NB4 (cell line): ENCODE data around the gene PSMA7.

Experiments
- CTCF ChIP-seq: IDR thresholded peaks from one replicate; pipeline ENCODE4 v1.5.1; 2012; ENCODE audit warnings: low read depth, low read length
- MAX ChIP-seq: IDR thresholded peaks from 2 replicates; pipeline ENCODE4 v1.6.1; 2011; ENCODE audit warnings: low read depth, low read length
- MYC ChIP-seq: IDR thresholded peaks from 2 replicates; pipeline ENCODE4 v1.6.1; 2011; ENCODE audit warnings: low read depth, low read length
- POLR2A ChIP-seq: IDR thresholded peaks from 2 replicates; pipeline ENCODE4 v1.6.1; 2011; ENCODE audit warnings: mild to moderate bottlenecking; ENCODE audit not compliant: insufficient read length; ENCODE audit errors: extremely low read depth

- TF ChIP-seq CTCF (no peak), MAX (no peak), POLR2A (no peak), MYC (no peak)
Observed at GRCh38 chr20:62175711-62176110, 32.5 kb upstream of the PSMA7 start.
